ENCODE results near the gene SVIL. TPM values are rescaled to one million over a fixed set of nuclear protein-coding genes. Genes with fewer than 3 reads are reported as not detected.

SVIL gene
- total and polyA plus RNA-seq, 2 donors (not counting 1 experiment from before 2014, with no cell fraction given), result 17.7 to 94.3 TPM

GRCh38 chr10:29656451-29656992 is 21.8 kb upstream of the SVIL start:
- no peak overlapping the region for H3K4me2 ChIP-seq (ENCODE audit: extremely low read depth, insufficient read depth, low read length)
- DNase-seq (ENCODE audit: low read depth in 2 of 2), result no peak
- TF ChIP-seq, protein P1, sequence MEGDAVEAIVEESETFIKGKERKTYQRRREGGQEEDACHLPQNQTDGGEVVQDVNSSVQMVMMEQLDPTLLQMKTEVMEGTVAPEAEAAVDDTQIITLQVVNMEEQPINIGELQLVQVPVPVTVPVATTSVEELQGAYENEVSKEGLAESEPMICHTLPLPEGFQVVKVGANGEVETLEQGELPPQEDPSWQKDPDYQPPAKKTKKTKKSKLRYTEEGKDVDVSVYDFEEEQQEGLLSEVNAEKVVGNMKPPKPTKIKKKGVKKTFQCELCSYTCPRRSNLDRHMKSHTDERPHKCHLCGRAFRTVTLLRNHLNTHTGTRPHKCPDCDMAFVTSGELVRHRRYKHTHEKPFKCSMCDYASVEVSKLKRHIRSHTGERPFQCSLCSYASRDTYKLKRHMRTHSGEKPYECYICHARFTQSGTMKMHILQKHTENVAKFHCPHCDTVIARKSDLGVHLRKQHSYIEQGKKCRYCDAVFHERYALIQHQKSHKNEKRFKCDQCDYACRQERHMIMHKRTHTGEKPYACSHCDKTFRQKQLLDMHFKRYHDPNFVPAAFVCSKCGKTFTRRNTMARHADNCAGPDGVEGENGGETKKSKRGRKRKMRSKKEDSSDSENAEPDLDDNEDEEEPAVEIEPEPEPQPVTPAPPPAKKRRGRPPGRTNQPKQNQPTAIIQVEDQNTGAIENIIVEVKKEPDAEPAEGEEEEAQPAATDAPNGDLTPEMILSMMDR (conservative IDR thresholded peaks at IDR 0.05 in 1 of 2, IDR thresholded peaks at IDR 0.05 in 1 of 2; ENCODE audit: low read depth in 1 of 2, low read length in 2 of 2), result no peak
- no peak for TF ChIP-seq EZH2 (IDR thresholded peaks at IDR 0.05; ENCODE audit: low read length, missing control alignments)
- no peak overlapping the region for H3K27ac ChIP-seq (ENCODE audit: insufficient read depth, low read length)
- no peaks in the 10 kb centered on the region for H3K27me3 ChIP-seq (ENCODE audit: control insufficient read depth, insufficient read depth, low read length)
- peaks cover 11% of the 10 kb centered on the region for H3K4me1 ChIP-seq (ENCODE audit: control insufficient read depth, extremely low read depth, insufficient read depth, low read length)
- H3K9ac ChIP-seq (ENCODE audit: insufficient read depth, low read length), result no peak overlapping the region
- H3K36me3 ChIP-seq (ENCODE audit: control insufficient read depth, insufficient read depth, low read length), result peaks cover 2% of the 10 kb centered on the region
- H2AFZ ChIP-seq (ENCODE audit: low read length), result no peak overlapping the region
- no peaks in the 10 kb centered on the region for H3K9me3 ChIP-seq (ENCODE audit: control insufficient read depth, insufficient read depth, low read depth, low read length)
- no peaks in the 10 kb centered on the region for H3K79me2 ChIP-seq (ENCODE audit: control insufficient read depth, insufficient read depth, low read length)
- no peaks in the 10 kb centered on the region for H4K20me1 ChIP-seq (ENCODE audit: control insufficient read depth, extremely low read depth, insufficient read depth, low read length)
- no peak overlapping the region for H3K4me3 ChIP-seq (replicated peaks in 1 of 4; ENCODE audit: control extremely low read depth in 1 of 4, insufficient read depth in 1 of 4, low read depth in 3 of 4, low read length in 4 of 4)

DNA sequence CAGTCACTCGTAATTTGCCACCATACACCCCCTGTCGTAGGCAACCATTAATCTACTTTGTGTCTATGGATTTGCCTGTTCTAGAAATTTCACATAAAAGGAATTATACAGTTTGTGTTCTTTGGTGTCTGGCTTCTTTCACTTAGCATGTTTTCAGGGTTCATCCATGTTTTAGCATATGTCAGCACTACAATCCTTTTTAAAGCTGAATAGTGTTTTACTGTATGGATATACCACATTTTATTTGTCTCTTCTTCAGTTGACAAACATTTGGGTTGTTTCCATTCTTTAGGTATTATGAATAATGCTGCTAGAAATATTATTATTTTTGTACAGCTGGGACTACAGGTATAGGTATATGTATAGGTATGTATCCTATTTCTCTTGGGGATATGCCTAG is 17.4 kb upstream of the SVIL start:
- no peaks in the 10 kb centered on the region for H3K79me2 ChIP-seq (ENCODE audit: control insufficient read depth, insufficient read depth, low read length)
- no peaks in the 10 kb centered on the region for H3K36me3 ChIP-seq (ENCODE audit: control insufficient read depth, insufficient read depth, low read length)
- H3K27ac ChIP-seq (ENCODE audit: insufficient read depth, low read length), result no peak overlapping the region
- no peaks in the 10 kb centered on the region for H3K9me3 ChIP-seq (ENCODE audit: control insufficient read depth, insufficient read depth, low read depth, low read length)
- H3K27me3 ChIP-seq (ENCODE audit: control insufficient read depth, insufficient read depth, low read length), result no peaks in the 10 kb centered on the region
- no peak for DNase-seq (ENCODE audit: low read depth in 2 of 2)
- no peaks in the 10 kb centered on the region for H4K20me1 ChIP-seq (ENCODE audit: control insufficient read depth, extremely low read depth, insufficient read depth, low read length)
- H3K4me2 ChIP-seq (ENCODE audit: extremely low read depth, insufficient read depth, low read length), result no peak overlapping the region
- H3K9ac ChIP-seq (ENCODE audit: insufficient read depth, low read length), result no peak overlapping the region
- TF ChIP-seq, protein P1 (conservative IDR thresholded peaks at IDR 0.05 in 1 of 2, IDR thresholded peaks at IDR 0.05 in 1 of 2; ENCODE audit: low read depth in 1 of 2, low read length in 2 of 2), result no peak
- no peak for TF ChIP-seq EZH2 (IDR thresholded peaks at IDR 0.05; ENCODE audit: low read length, missing control alignments)
- peaks cover 16% of the 10 kb centered on the region for H3K4me1 ChIP-seq (ENCODE audit: control insufficient read depth, extremely low read depth, insufficient read depth, low read length)
- no peak overlapping the region for H3K4me3 ChIP-seq (replicated peaks in 1 of 4; ENCODE audit: control extremely low read depth in 1 of 4, insufficient read depth in 1 of 4, low read depth in 3 of 4, low read length in 4 of 4)
- no peak overlapping the region for H2AFZ ChIP-seq (ENCODE audit: low read length)

DNA sequence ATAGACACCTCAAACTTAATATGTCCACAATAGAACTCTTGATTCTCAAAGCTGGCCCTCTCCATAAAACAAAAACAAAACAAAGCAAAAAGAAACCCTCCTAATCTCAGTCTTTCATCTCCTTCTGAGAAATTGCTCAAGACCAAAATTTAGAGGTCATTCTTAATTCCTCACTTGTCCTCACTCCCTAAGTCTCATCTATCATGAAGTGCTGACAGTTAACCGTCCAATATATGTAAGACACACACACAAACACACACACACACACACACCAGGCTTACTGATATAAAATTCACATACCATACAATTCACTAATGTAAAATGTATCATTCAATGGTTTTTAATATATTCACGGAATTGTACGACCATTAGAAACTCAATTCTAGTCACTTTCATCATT is 17.0 kb upstream of the SVIL start:
- Histone ChIP-seq H3K4me3 (replicated peaks in 1 of 4; ENCODE audit: control extremely low read depth in 1 of 4, insufficient read depth in 1 of 4, low read depth in 3 of 4, low read length in 4 of 4) (no peak overlapping the region), H3K4me1 (ENCODE audit: control insufficient read depth, extremely low read depth, insufficient read depth, low read length) (peaks cover 18% of the 10 kb centered on the region), H3K27ac (ENCODE audit: insufficient read depth, low read length) (no peak overlapping the region), H3K79me2 (ENCODE audit: control insufficient read depth, insufficient read depth, low read length) (no peaks in the 10 kb centered on the region), H3K4me2 (ENCODE audit: extremely low read depth, insufficient read depth, low read length) (no peak overlapping the region), H2AFZ (ENCODE audit: low read length) (no peak overlapping the region), H3K9me3 (ENCODE audit: control insufficient read depth, insufficient read depth, low read depth, low read length) (no peaks in the 10 kb centered on the region), H4K20me1 (ENCODE audit: control insufficient read depth, extremely low read depth, insufficient read depth, low read length) (no peaks in the 10 kb centered on the region), H3K27me3 (ENCODE audit: control insufficient read depth, insufficient read depth, low read length) (no peaks in the 10 kb centered on the region), H3K36me3 (ENCODE audit: control insufficient read depth, insufficient read depth, low read length) (no peaks in the 10 kb centered on the region), H3K9ac (ENCODE audit: insufficient read depth, low read length) (no peak overlapping the region)
- TF ChIP-seq EZH2 (IDR thresholded peaks at IDR 0.05; ENCODE audit: low read length, missing control alignments), result no peak
- TF ChIP-seq, protein P1 (conservative IDR thresholded peaks at IDR 0.05 in 1 of 2, IDR thresholded peaks at IDR 0.05 in 1 of 2; ENCODE audit: low read depth in 1 of 2, low read length in 2 of 2), result no peak
- no peak for DNase-seq (ENCODE audit: low read depth in 2 of 2)

All from fibroblast of lung (primary cell).